ENCODE data around the gene SULT1A1. TPM values are rescaled to one million over a fixed set of nuclear protein-coding genes. Genes with fewer than 3 reads are reported as not detected.

The SULT1A1 gene
- total RNA-seq, 1 donor from 2014 or later, result 2.2 TPM

DNA sequence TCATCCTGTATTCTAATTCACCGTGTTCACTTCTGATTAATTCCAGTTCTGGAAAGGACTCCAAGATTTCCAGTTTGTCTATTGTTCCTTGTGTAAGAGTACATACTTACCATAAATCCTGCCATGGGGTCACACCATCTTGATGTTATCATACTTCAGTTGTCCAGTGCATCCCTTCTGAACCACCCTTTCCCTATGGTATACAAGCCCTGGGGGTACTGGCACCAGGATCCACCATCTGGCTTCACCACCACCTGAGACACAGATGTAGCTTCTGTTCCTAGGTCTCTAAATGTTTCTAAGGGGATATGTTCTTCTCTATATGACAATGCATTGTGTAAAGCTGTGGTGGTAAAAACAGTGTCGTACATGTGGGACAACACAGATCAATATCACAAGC lies 34.9 kb downstream of the SULT1A1 start:
- DNase-seq (ENCODE audit: low spot score), result no peak
- Mint-ChIP-seq H3K27me3 (ENCODE audit: low read depth) (no peaks in the 10 kb centered on the region), H3K4me3 (ENCODE audit: unreplicated experiment) (no peak overlapping the region), H3K4me1 (ENCODE audit: low read depth) (peaks cover 17% of the 10 kb centered on the region), H3K9me3 (ENCODE audit: low read depth) (no peaks in the 10 kb centered on the region), H3K36me3 (ENCODE audit: low read depth) (peaks cover 1% of the 10 kb centered on the region), H3K27ac (ENCODE audit: unreplicated experiment) (no peak overlapping the region)
- TF ChIP-seq, protein P1, sequence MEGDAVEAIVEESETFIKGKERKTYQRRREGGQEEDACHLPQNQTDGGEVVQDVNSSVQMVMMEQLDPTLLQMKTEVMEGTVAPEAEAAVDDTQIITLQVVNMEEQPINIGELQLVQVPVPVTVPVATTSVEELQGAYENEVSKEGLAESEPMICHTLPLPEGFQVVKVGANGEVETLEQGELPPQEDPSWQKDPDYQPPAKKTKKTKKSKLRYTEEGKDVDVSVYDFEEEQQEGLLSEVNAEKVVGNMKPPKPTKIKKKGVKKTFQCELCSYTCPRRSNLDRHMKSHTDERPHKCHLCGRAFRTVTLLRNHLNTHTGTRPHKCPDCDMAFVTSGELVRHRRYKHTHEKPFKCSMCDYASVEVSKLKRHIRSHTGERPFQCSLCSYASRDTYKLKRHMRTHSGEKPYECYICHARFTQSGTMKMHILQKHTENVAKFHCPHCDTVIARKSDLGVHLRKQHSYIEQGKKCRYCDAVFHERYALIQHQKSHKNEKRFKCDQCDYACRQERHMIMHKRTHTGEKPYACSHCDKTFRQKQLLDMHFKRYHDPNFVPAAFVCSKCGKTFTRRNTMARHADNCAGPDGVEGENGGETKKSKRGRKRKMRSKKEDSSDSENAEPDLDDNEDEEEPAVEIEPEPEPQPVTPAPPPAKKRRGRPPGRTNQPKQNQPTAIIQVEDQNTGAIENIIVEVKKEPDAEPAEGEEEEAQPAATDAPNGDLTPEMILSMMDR (IDR thresholded peaks at IDR 0.05), result no peak

- DNase-seq (ENCODE audit: low spot score), result no peak
- H3K4me3 Mint-ChIP-seq (ENCODE audit: unreplicated experiment), result no peak overlapping the region
- peaks cover 4% of the 10 kb centered on the region for H3K9me3 Mint-ChIP-seq (ENCODE audit: low read depth)
- H3K27ac Mint-ChIP-seq (ENCODE audit: unreplicated experiment), result no peak overlapping the region
- H3K36me3 Mint-ChIP-seq (ENCODE audit: low read depth), result peaks cover 1% of the 10 kb centered on the region
- TF ChIP-seq, protein P1 (IDR thresholded peaks at IDR 0.05), result no peak
- peaks cover 21% of the 10 kb centered on the region for H3K4me1 Mint-ChIP-seq (ENCODE audit: low read depth)
- H3K27me3 Mint-ChIP-seq (ENCODE audit: low read depth), result no peaks in the 10 kb centered on the region
These were observed 35.8 kb downstream of the SULT1A1 start for GRCh38 chr16:28573738-28574718.

DNA sequence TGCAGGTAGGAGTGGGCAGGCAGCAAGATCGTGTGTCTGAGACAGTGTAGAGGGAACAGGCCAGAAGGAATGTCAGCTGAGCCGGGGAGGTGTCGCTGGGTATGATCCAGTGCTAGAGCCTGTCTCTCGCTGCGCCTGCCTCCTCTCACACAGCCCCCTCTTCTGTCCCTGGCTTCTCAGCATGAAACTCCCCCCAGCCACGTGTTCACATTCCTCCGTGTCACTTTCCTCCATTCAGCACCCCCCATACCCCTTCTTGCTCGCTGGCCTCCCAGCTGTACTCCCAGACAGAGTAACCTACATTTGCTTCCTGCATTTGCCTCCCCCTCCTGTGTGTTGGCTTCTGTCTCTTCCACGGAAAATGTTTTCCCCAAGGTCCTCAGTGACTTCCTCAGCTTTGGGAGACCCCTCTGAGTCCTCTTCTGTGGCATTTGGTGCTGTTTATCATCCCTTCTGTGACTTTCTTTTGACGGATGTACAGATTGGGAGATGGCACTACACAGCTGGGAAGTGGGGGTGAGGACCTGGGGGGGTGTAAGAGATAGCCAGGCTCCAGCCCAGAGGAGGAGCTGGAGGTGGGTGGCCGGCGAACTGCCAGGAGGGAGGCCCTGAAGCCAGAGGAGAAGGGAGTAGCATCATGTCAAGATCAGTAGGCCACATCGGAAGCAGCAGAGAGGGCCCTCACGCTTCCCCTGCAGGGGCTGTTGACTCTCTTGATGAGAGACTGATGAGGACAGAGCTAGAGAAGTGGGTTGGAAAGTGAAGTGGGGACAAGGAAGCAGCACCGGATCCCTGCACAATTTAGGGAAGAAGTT lies 36.9 kb downstream of the SULT1A1 start:
- Mint-ChIP-seq H3K36me3 (ENCODE audit: low read depth) (peaks cover 3% of the 10 kb centered on the region), H3K4me1 (ENCODE audit: low read depth) (peaks cover 22% of the 10 kb centered on the region), H3K27me3 (ENCODE audit: low read depth) (no peaks in the 10 kb centered on the region), H3K9me3 (ENCODE audit: low read depth) (peaks cover 4% of the 10 kb centered on the region), H3K27ac (ENCODE audit: unreplicated experiment) (peak overlapping the region; percentile 87), H3K4me3 (ENCODE audit: unreplicated experiment) (no peak overlapping the region)
- DNase-seq (ENCODE audit: low spot score), result no peak
- TF ChIP-seq, protein P1 (IDR thresholded peaks at IDR 0.05), result no peak

DNA sequence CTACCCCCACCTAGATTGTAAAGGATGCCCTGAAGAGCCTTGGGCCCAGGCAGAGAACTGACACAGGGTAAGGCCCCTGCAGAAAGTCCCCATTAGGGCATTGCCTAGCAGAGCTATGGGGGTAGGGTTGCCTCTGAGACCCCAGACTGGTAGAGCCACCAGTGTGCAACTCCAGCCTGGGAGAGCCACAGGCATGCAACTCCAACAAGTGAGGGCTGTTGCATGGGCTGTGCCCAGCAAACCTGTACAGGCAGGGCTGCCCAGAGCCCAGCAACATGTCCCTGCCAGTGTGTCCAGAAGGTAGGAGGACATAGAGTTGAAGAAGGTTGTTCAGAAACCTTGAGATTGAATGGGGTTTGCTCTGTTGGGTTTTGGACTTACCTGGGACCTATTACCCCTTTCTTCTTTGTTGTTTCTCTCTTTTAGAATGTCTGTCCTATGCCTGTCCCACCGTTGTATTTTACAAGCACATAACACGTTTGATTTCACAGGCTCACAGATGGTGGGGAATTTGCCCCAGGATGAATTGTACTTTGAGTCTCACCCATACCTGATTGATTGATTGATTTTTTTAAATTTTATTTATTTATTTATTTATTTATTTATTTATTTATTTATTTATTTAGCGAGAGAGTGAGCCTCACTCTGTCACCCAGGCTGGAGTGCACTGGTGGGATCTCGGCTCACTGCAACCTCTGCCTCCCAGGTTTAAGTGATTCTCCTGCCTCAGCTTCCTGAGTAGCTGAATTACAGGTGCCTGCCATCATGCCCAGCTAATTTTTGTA lies 39.7 kb downstream of the SULT1A1 start:
- H3K36me3 Mint-ChIP-seq (ENCODE audit: low read depth), result peaks cover 13% of the 10 kb centered on the region
- H3K27ac Mint-ChIP-seq (ENCODE audit: unreplicated experiment), result no peak overlapping the region
- H3K9me3 Mint-ChIP-seq (ENCODE audit: low read depth), result peaks cover 12% of the 10 kb centered on the region
- DNase-seq (ENCODE audit: low spot score), result no peak
- TF ChIP-seq, protein P1 (IDR thresholded peaks at IDR 0.05), result no peak
- no peaks in the 10 kb centered on the region for H3K27me3 Mint-ChIP-seq (ENCODE audit: low read depth)
- H3K4me1 Mint-ChIP-seq (ENCODE audit: low read depth), result peaks cover 22% of the 10 kb centered on the region
- no peak overlapping the region for H3K4me3 Mint-ChIP-seq (ENCODE audit: unreplicated experiment)

Data from chondrocyte (in vitro differentiated cells).